ENCODE measurements around the gene MRM2. TPM values are rescaled to one million over a fixed set of nuclear protein-coding genes. Genes with fewer than 3 reads are reported as not detected.

The MRM2 gene
- total RNA-seq, 1 experiment from 2014 or later = 34.7 TPM

DNA sequence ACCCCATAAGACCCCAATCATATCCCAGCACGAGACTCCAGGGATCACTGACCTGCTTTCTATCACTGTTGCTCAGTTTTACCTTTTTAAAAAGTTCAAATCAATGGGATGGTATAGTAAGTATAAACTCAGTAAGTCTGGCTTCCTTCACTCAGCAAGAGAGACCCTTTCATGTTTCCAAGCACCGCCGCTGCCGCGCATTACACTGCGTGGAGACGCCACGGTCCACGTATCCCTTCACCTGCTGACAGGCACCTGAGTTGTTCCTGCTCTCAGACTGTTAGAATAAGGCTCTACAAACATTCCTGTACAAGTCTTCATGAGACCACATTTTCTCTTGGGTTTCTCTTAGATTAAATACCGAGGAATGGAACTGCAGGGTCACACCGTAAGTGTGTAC, 37.6 kb downstream of the MRM2 start:
- DNase-seq (ENCODE audit: low read depth, low spot score) (no peak), ATAC-seq (no peak)
- 0 out of 2 replicates have a peak, but pooled peaks cover 4% of the 10 kb centered on the region for H3K79me2 ChIP-seq (ENCODE audit: insufficient read depth, low read length)
- peaks cover 7% of the 10 kb centered on the region in 2 experiments; a peak in 3 of 4 replicates for H3K36me3 ChIP-seq (ENCODE audit: control insufficient read depth in 1 of 2, insufficient read depth in 2 of 2, low read length in 2 of 2)
- BruUV-seq (replicated peaks) = no TSS peak
- H3K9ac ChIP-seq (ENCODE audit: low read length) = no peak overlapping the region
- intact Hi-C loops (cut with micrococcal nuclease) = loop anchor here (10.0 kb wide), 1 partner anchor 100 kb away; no protein-coding TSS in a partner anchor
- H3K4me1 ChIP-seq (ENCODE audit: control insufficient read depth in 1 of 2, insufficient read depth in 2 of 2, low read length in 2 of 2) = no peaks in the 10 kb centered on the region
- H4K20me1 ChIP-seq (ENCODE audit: insufficient read depth) = no peaks in the 10 kb centered on the region
- no peaks in the 10 kb centered on the region for H3K9me3 ChIP-seq (ENCODE audit: control insufficient read depth in 1 of 2, insufficient read depth in 1 of 2, low read depth in 1 of 2, low read length in 2 of 2)
- H3K9me2 ChIP-seq (ENCODE audit: insufficient read depth) = no peaks in the 10 kb centered on the region
- no peak overlapping the region for H3K27ac ChIP-seq (ENCODE audit: low read depth, low read length)
- TF ChIP-seq CEBPB (IDR thresholded peaks at IDR 0.05; ENCODE audit: low read depth) (no peak), POLR2AphosphoS5 (IDR thresholded peaks at IDR 0.05; ENCODE audit: low read depth, low read length) (no peak), ZFX (IDR thresholded peaks at IDR 0.05) (no peak), TCF7L2 (IDR thresholded peaks at IDR 0.05; ENCODE audit: borderline replicate concordance, extremely low read depth, insufficient read depth, insufficient read length) (no peak), YY1 (IDR thresholded peaks at IDR 0.05; ENCODE audit: extremely low read depth, insufficient replicate concordance, low read depth, low read length) (no peak), EZH2 (IDR thresholded peaks at IDR 0.05) (no peak), JUND (IDR thresholded peaks at IDR 0.05) (no peak), SP1 (IDR thresholded peaks at IDR 0.05; ENCODE audit: low read depth) (no peak), EZH2phosphoT487 (IDR thresholded peaks at IDR 0.05; ENCODE audit: borderline replicate concordance) (no peak), FOSL1 (IDR thresholded peaks at IDR 0.05; ENCODE audit: low read depth) (no peak), EGR1 (IDR thresholded peaks at IDR 0.05; ENCODE audit: low read depth) (no peak), SIN3A (IDR thresholded peaks at IDR 0.05; ENCODE audit: low read depth) (no peak), SRF (IDR thresholded peaks at IDR 0.05; ENCODE audit: low read depth) (no peak), RAD21 (IDR thresholded peaks at IDR 0.05; ENCODE audit: low read depth) (no peak), CBX3 (IDR thresholded peaks at IDR 0.05; ENCODE audit: low read depth) (no peak)
- TF ChIP-seq, protein P1, sequence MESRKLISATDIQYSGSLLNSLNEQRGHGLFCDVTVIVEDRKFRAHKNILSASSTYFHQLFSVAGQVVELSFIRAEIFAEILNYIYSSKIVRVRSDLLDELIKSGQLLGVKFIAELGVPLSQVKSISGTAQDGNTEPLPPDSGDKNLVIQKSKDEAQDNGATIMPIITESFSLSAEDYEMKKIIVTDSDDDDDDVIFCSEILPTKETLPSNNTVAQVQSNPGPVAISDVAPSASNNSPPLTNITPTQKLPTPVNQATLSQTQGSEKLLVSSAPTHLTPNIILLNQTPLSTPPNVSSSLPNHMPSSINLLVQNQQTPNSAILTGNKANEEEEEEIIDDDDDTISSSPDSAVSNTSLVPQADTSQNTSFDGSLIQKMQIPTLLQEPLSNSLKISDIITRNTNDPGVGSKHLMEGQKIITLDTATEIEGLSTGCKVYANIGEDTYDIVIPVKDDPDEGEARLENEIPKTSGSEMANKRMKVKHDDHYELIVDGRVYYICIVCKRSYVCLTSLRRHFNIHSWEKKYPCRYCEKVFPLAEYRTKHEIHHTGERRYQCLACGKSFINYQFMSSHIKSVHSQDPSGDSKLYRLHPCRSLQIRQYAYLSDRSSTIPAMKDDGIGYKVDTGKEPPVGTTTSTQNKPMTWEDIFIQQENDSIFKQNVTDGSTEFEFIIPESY (IDR thresholded peaks at IDR 0.05; ENCODE audit: extremely low read depth, insufficient replicate concordance, low read length) = no peak
- TF ChIP-seq, protein P2, sequence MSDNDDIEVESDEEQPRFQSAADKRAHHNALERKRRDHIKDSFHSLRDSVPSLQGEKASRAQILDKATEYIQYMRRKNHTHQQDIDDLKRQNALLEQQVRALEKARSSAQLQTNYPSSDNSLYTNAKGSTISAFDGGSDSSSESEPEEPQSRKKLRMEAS (IDR thresholded peaks at IDR 0.05) = no peak
- TF ChIP-seq, protein P3, sequence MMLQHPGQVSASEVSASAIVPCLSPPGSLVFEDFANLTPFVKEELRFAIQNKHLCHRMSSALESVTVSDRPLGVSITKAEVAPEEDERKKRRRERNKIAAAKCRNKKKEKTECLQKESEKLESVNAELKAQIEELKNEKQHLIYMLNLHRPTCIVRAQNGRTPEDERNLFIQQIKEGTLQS (IDR thresholded peaks at IDR 0.05) = no peak
- TF ChIP-seq, protein P4, sequence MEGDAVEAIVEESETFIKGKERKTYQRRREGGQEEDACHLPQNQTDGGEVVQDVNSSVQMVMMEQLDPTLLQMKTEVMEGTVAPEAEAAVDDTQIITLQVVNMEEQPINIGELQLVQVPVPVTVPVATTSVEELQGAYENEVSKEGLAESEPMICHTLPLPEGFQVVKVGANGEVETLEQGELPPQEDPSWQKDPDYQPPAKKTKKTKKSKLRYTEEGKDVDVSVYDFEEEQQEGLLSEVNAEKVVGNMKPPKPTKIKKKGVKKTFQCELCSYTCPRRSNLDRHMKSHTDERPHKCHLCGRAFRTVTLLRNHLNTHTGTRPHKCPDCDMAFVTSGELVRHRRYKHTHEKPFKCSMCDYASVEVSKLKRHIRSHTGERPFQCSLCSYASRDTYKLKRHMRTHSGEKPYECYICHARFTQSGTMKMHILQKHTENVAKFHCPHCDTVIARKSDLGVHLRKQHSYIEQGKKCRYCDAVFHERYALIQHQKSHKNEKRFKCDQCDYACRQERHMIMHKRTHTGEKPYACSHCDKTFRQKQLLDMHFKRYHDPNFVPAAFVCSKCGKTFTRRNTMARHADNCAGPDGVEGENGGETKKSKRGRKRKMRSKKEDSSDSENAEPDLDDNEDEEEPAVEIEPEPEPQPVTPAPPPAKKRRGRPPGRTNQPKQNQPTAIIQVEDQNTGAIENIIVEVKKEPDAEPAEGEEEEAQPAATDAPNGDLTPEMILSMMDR (IDR thresholded peaks at IDR 0.05 in 2 of 3, conservative IDR thresholded peaks at IDR 0.05 in 1 of 3; ENCODE audit: borderline replicate concordance in 1 of 3, insufficient read depth in 1 of 3, low read depth in 2 of 3, low read length in 2 of 3) = no peak
- TF ChIP-seq, protein P5, sequence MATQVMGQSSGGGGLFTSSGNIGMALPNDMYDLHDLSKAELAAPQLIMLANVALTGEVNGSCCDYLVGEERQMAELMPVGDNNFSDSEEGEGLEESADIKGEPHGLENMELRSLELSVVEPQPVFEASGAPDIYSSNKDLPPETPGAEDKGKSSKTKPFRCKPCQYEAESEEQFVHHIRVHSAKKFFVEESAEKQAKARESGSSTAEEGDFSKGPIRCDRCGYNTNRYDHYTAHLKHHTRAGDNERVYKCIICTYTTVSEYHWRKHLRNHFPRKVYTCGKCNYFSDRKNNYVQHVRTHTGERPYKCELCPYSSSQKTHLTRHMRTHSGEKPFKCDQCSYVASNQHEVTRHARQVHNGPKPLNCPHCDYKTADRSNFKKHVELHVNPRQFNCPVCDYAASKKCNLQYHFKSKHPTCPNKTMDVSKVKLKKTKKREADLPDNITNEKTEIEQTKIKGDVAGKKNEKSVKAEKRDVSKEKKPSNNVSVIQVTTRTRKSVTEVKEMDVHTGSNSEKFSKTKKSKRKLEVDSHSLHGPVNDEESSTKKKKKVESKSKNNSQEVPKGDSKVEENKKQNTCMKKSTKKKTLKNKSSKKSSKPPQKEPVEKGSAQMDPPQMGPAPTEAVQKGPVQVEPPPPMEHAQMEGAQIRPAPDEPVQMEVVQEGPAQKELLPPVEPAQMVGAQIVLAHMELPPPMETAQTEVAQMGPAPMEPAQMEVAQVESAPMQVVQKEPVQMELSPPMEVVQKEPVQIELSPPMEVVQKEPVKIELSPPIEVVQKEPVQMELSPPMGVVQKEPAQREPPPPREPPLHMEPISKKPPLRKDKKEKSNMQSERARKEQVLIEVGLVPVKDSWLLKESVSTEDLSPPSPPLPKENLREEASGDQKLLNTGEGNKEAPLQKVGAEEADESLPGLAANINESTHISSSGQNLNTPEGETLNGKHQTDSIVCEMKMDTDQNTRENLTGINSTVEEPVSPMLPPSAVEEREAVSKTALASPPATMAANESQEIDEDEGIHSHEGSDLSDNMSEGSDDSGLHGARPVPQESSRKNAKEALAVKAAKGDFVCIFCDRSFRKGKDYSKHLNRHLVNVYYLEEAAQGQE (IDR thresholded peaks at IDR 0.05; ENCODE audit: low read depth) = no peak
- ChIA-PET CTCF (no interaction called here), POLR2A (no interaction called here), RAD21 (ENCODE audit: low non-redundant PET in 1 of 2, low total read pairs in 2 of 2, uncharacterized antibody in 2 of 2, unreplicated experiment in 2 of 2) (no interaction called here)
- H2AFZ ChIP-seq (ENCODE audit: low read depth, low read length, poor library complexity, severe bottlenecking) = no peak overlapping the region
- no peaks in the 10 kb centered on the region for H3K27me3 ChIP-seq (ENCODE audit: insufficient read depth, low read length)
- H3K4me3 ChIP-seq (replicated peaks in 1 of 2; ENCODE audit: low read depth in 1 of 2, low read length in 2 of 2) = no peak overlapping the region
- H3K4me2 ChIP-seq (ENCODE audit: low read length) = no peak overlapping the region

Measured in HCT116 (cell line).